Measurements from ENCODE around the gene ZNF398. TPM values are rescaled to one million over a fixed set of nuclear protein-coding genes. Genes with fewer than 3 reads are reported as not detected.

The ZNF398 gene
- total and polyA plus RNA-seq, 2 of the 13 experiments (the other 11 are each of a cell fraction or from before 2014, with no cell fraction given), result 3.0 to 8.9 TPM

GRCh38 chr7:149195180-149196150 is 48.2 kb downstream of the ZNF398 start, which contains the start of gene ZNF282 (continued):
- TF ChIP-seq ZNF142 (CRISPR knock-in tag; IDR thresholded peaks at IDR 0.05) (no peak; the same call in 1 of the 2 replicates), THRA (CRISPR knock-in tag; IDR thresholded peaks at IDR 0.05; ENCODE audit: borderline replicate concordance) (peak; percentile 76), ZNF138 (CRISPR knock-in tag; IDR thresholded peaks at IDR 0.05; ENCODE audit: low read depth) (peak; percentile 80; the same call in 1 of the 2 replicates), ISX (CRISPR knock-in tag; conservative IDR thresholded peaks at IDR 0.05) (peak; percentile 48; the same call in 1 of the 2 replicates), BORCS8-MEF2B (CRISPR knock-in tag; IDR thresholded peaks at IDR 0.05) (no peak), CHD2 (IDR thresholded peaks at IDR 0.05; ENCODE audit: low read depth, low read length) (peak; percentile 25; the same call in 1 of the 2 replicates), ETV6 (CRISPR knock-in tag; conservative IDR thresholded peaks at IDR 0.05) (peak; percentile 65; the same call in 1 of the 2 replicates), MXI1 (IDR thresholded peaks at IDR 0.05; ENCODE audit: borderline replicate concordance, low read depth, low read length) (peak; percentile 55; the same call in 1 of the 3 replicates), ZBED4 (CRISPR knock-in tag; IDR thresholded peaks at IDR 0.05; ENCODE audit: borderline replicate concordance) (peak; percentile 61), ATF6 (CRISPR knock-in tag; conservative IDR thresholded peaks at IDR 0.05) (no peak), HES4 (CRISPR knock-in tag; IDR thresholded peaks at IDR 0.05; ENCODE audit: borderline replicate concordance) (peak; percentile 82; the same call in 1 of the 2 replicates), SNRNP70 (IDR thresholded peaks at IDR 0.05; ENCODE audit: low read depth, low read length) (no peak), KAT2B (IDR thresholded peaks at IDR 0.05; ENCODE audit: borderline replicate concordance, low read depth, low read length) (no peak)
